H1 (cell line): ENCODE measurements around the gene NEURL2. TPM values are rescaled to one million over a fixed set of nuclear protein-coding genes. Genes with fewer than 3 reads are reported as not detected.

Source experiments
- CTCF ChIA-PET: fragments of 300-600 bp; sonication (Branson Sonifier 250); formaldehyde crosslinking; loops from one replicate; lab custom pipeline; 2021; ENCODE audit not compliant: partially characterized antibody; lab: Charles Lee
- POLR2A ChIA-PET: fragments of 300-600 bp; sonication (Branson Sonifier 250); formaldehyde crosslinking; loops from one replicate; lab custom pipeline; 2021; ENCODE audit warnings: inconsistent platforms; ENCODE audit not compliant: partially characterized antibody; lab: Charles Lee
- DNase-seq, 2 experiments: peaks; one replicate each; pipeline versions ENCODE4 v3.0.0 to v3.0.0-alpha.2; 2010 to 2022; ENCODE audit warnings: low spot score in 2 of 2, low read depth in 1 of 2, mixed read lengths in 1 of 2
- FAIRE-seq: peaks from 2 replicates; lab custom pipeline; 2011; peaks lifted over from hg19 to GRCh38; lab: Jason Lieb, UNC
- H2AFZ ChIP-seq: 2 replicates; pipeline ENCODE4 v1.8.1; 2012; ENCODE audit warnings: low read length, inconsistent platforms
- H2AK5ac ChIP-seq: 2 replicates; pipeline ENCODE4 v1.6.1; 2013; ENCODE audit warnings: low read depth, low read length
- H2BK120ac ChIP-seq: replicated peaks from 2 replicates; pipeline ENCODE3; 2013; ENCODE audit warnings: low read depth, low read length, inconsistent platforms
- H2BK12ac ChIP-seq: 2 replicates; pipeline ENCODE4 v1.6.1; 2013; ENCODE audit warnings: low read depth, low read length
- H2BK15ac ChIP-seq: 2 replicates; pipeline ENCODE4 v1.6.1; 2013; ENCODE audit warnings: low read length
- H2BK20ac ChIP-seq: 2 replicates; pipeline ENCODE4 v1.6.1; 2013; ENCODE audit warnings: low read length
- H2BK5ac ChIP-seq: 2 replicates; pipeline ENCODE4 v1.6.1; 2013; ENCODE audit warnings: low read depth, low read length
- H3K14ac ChIP-seq: 2 replicates; pipeline ENCODE4 v1.6.1; 2013; ENCODE audit warnings: inconsistent platforms; ENCODE audit not compliant: insufficient read length
- H3K18ac ChIP-seq: 2 replicates; pipeline ENCODE4 v1.6.1; 2013; ENCODE audit warnings: low read length; ENCODE audit errors: extremely low read depth
- H3K23ac ChIP-seq: 2 replicates; pipeline ENCODE4 v1.6.1; 2013; ENCODE audit warnings: inconsistent platforms; ENCODE audit not compliant: insufficient read length
- H3K23me2 ChIP-seq: 2 replicates; pipeline ENCODE4 v1.6.1; 2013; ENCODE audit warnings: low read depth, low read length
- H3K27ac ChIP-seq: 2 replicates; pipeline ENCODE4 v1.6.1; 2011; ENCODE audit warnings: low read depth, low read length, inconsistent platforms
- H3K27me3 ChIP-seq, 4 experiments: replicated peaks in 1 of 4; 1 replicate in 1 of 4; 2 replicates in 3 of 4; pipeline versions ENCODE4 v1.6.1 to v1.8.1; 2011 to 2013; ENCODE audit warnings: low read length in 3 of 4, mild to moderate bottlenecking in 3 of 4, inconsistent platforms in 2 of 4, mixed read lengths in 2 of 4, moderate library complexity in 1 of 4; ENCODE audit not compliant: control insufficient read depth in 3 of 4, insufficient read depth in 3 of 4; ENCODE audit errors: extremely low read depth in 1 of 4
- H3K36me3 ChIP-seq, 4 experiments: 2 replicates each; pipeline versions ENCODE4 v1.6.1 to v1.8.1; 2011 to 2013; ENCODE audit warnings: mild to moderate bottlenecking in 4 of 4, low read length in 3 of 4, moderate library complexity in 2 of 4, control low read depth in 1 of 4, inconsistent platforms in 1 of 4; ENCODE audit not compliant: insufficient read depth in 4 of 4, control insufficient read depth in 2 of 4
- H3K4ac ChIP-seq: replicated peaks from 2 replicates; pipeline ENCODE3; 2013; ENCODE audit warnings: low read length, low read depth, mixed read lengths, inconsistent platforms; ENCODE audit not compliant: insufficient read length
- H3K4me1 ChIP-seq, 4 experiments: replicated peaks in 1 of 4; 1 replicate in 1 of 4; 2 replicates in 3 of 4; pipeline versions ENCODE4 v1.6.1 to v1.8.1; 2011 to 2013; ENCODE audit warnings: low read length in 3 of 4, inconsistent platforms in 2 of 4, mixed read lengths in 1 of 4; ENCODE audit not compliant: insufficient read depth in 4 of 4, control insufficient read depth in 3 of 4
- H3K4me2 ChIP-seq, 2 experiments: 2 replicates each; pipeline versions ENCODE4 v1.6.1 to v1.8.1; 2011 to 2013; ENCODE audit warnings: low read depth in 2 of 2, low read length in 2 of 2, control low read depth in 1 of 2, inconsistent platforms in 1 of 2, mild to moderate bottlenecking in 1 of 2; ENCODE audit not compliant: insufficient read depth in 1 of 2
- H3K4me3 ChIP-seq, 4 experiments: fragments of 200-600, 300-600 bp in 1 of 4; sonication (generic), shearing (Covaris generic), sonication (Bioruptor Twin) in 1 of 4; 2 replicates each; pipeline versions ENCODE4 v1.5.1 to v1.8.1; 2011 to 2016; ENCODE audit warnings: low read length in 4 of 4, low read depth in 3 of 4, control low read depth in 2 of 4, inconsistent platforms in 2 of 4, mild to moderate bottlenecking in 2 of 4, mixed read lengths in 1 of 4, moderate library complexity in 1 of 4; ENCODE audit not compliant: insufficient read depth in 2 of 4; ENCODE audit errors: extremely low read depth in 1 of 4
- H3K56ac ChIP-seq: replicated peaks from 2 replicates; pipeline ENCODE3; 2013; ENCODE audit warnings: low read depth, mild to moderate bottlenecking, mixed read lengths, low read length, inconsistent platforms; ENCODE audit not compliant: insufficient read length
- H3K79me1 ChIP-seq: 2 replicates; pipeline ENCODE4 v1.6.1; 2013; ENCODE audit warnings: low read depth, low read length, control low read depth
- H3K79me2 ChIP-seq, 2 experiments: 2 replicates each; pipeline versions ENCODE4 v1.6.1 to v1.8.1; 2012 to 2013; ENCODE audit warnings: low read length in 2 of 2, mild to moderate bottlenecking in 2 of 2, inconsistent platforms in 1 of 2; ENCODE audit not compliant: insufficient read depth in 2 of 2, control insufficient read depth in 1 of 2
- H3K9ac ChIP-seq, 4 experiments: replicated peaks in 1 of 4; 1 replicate in 1 of 4; 2 replicates in 3 of 4; pipeline versions ENCODE4 v1.6.1 to v1.8.1; 2011 to 2013; ENCODE audit warnings: low read depth in 3 of 4, low read length in 3 of 4, control low read depth in 2 of 4, mild to moderate bottlenecking in 2 of 4, moderate library complexity in 2 of 4, inconsistent platforms in 1 of 4; ENCODE audit errors: extremely low read depth in 1 of 4
- H3K9me3 ChIP-seq, 2 experiments: 2 replicates each; pipeline versions ENCODE4 v1.6.1 to v1.8.1; 2012 to 2013; ENCODE audit warnings: mild to moderate bottlenecking in 2 of 2, moderate library complexity in 2 of 2, control low read depth in 1 of 2, inconsistent platforms in 1 of 2, low read depth in 1 of 2, low read length in 1 of 2, mixed read lengths in 1 of 2; ENCODE audit not compliant: insufficient read depth in 2 of 2
- H4K20me1 ChIP-seq, 2 experiments: replicated peaks in 1 of 2; 2 replicates each; pipeline versions ENCODE3 to v1.8.1; 2011 to 2013; ENCODE audit warnings: inconsistent platforms in 2 of 2, low read length in 2 of 2, mild to moderate bottlenecking in 1 of 2; ENCODE audit not compliant: insufficient read depth in 2 of 2, control insufficient read depth in 1 of 2
- H4K5ac ChIP-seq: 2 replicates; pipeline ENCODE4 v1.6.1; 2013; ENCODE audit warnings: low read length, low read depth, mixed read lengths, inconsistent platforms; ENCODE audit not compliant: insufficient read length
- H4K8ac ChIP-seq: 2 replicates; pipeline ENCODE4 v1.8.0; 2013; ENCODE audit warnings: mild to moderate bottlenecking, moderate library complexity, low read length, inconsistent platforms; ENCODE audit not compliant: insufficient read depth; ENCODE audit errors: extremely low read depth
- H4K91ac ChIP-seq: replicated peaks from 2 replicates; pipeline ENCODE3; 2013; ENCODE audit warnings: low read length, mixed read lengths, inconsistent platforms; ENCODE audit not compliant: insufficient read length
- ASH2L ChIP-seq: fragments of 200-600, 300-600 bp; sonication (generic); IDR thresholded peaks from one replicate; pipeline ENCODE4 v1.7.1; 2017; ENCODE audit warnings: low read length
- CEBPB ChIP-seq: IDR thresholded peaks from 2 replicates; pipeline ENCODE4 v1.6.1; 2012; ENCODE audit warnings: low read depth, low read length
- CREB1 ChIP-seq: IDR thresholded peaks from 2 replicates; pipeline ENCODE4 v1.6.1; 2012; ENCODE audit warnings: inconsistent platforms
- EP300 ChIP-seq, 2 experiments: IDR thresholded peaks; 1 replicate in 1 of 2; 2 replicates in 1 of 2; pipeline ENCODE4 v1.6.1; 2011 to 2012; ENCODE audit warnings: low read depth in 2 of 2, low read length in 2 of 2, mild to moderate bottlenecking in 2 of 2, borderline replicate concordance in 1 of 2, inconsistent platforms in 1 of 2, moderate library complexity in 1 of 2
- HDAC2 ChIP-seq, 2 experiments: fragments of 300-600 bp in 1 of 2; sonication (generic) in 1 of 2; IDR thresholded peaks; 2 replicates each; pipeline ENCODE4 v1.6.1; 2011 to 2012; ENCODE audit warnings: low read depth in 2 of 2, low read length in 2 of 2, mild to moderate bottlenecking in 2 of 2, moderate library complexity in 2 of 2, borderline replicate concordance in 1 of 2, inconsistent platforms in 1 of 2
- KDM1A ChIP-seq: fragments of 200-600, 300-600 bp; sonication (generic); IDR thresholded peaks from 2 replicates; pipeline ENCODE4 v1.7.1; 2016; ENCODE audit warnings: mild to moderate bottlenecking, low read length, borderline replicate concordance
- POU5F1 ChIP-seq: IDR thresholded peaks from 2 replicates; pipeline ENCODE4 v1.6.1; 2011; ENCODE audit warnings: low read depth, mild to moderate bottlenecking, low read length, moderate library complexity
- SIN3A ChIP-seq, 2 experiments: IDR thresholded peaks in 1 of 2; conservative IDR thresholded peaks in 1 of 2; 2 replicates each; pipeline ENCODE4 v1.6.1; 2011 to 2012; ENCODE audit warnings: low read length in 2 of 2, improper control_type of control experiment in 1 of 2, low read depth in 1 of 2, mild to moderate bottlenecking in 1 of 2
- YY1 ChIP-seq: IDR thresholded peaks from 2 replicates; pipeline ENCODE4 v1.6.1; 2011; ENCODE audit warnings: low read depth, mild to moderate bottlenecking, low read length
- WGBS, 2 experiments: shearing (Covaris generic) in 1 of 2; methylation state at CpG; one replicate each; pipeline versions ENCODE4 v1.1.6 to v1.1.7; 2013 to 2015; ENCODE audit warnings: low lambda C conversion rate in 2 of 2, mixed read lengths in 2 of 2, inconsistent platforms in 1 of 2, low coverage in 1 of 2, missing lambda C conversion rate in 1 of 2; ENCODE audit not compliant: insufficient replicate concordance in 2 of 2, insufficient coverage in 1 of 2, insufficient read length in 1 of 2; ENCODE audit errors: extremely low coverage in 1 of 2, missing lambda C conversion rate in 1 of 2; 5-methylcytosine and 5-hydroxymethylcytosine counted together
- polyA plus RNA-seq, 7 experiments: library from polyadenylated mRNA; depleted of rRNA in 3 of 7; stranded (reverse) in 5 of 7; unstranded in 2 of 7; fragments of >200 nt in 5 of 7; fragments of 200-250 nt in 2 of 7; gene quantifications; 1 replicate in 5 of 7; 2 replicates in 1 of 7; 4 replicates in 1 of 7; pipeline versions ENCODE4 v1.2.1 to v1.2.3, GENCODE V29; 2011 to 2013; ENCODE audit warnings: missing spikeins in 2 of 7, mixed read lengths in 2 of 7
- total RNA-seq: library from RNA; stranded (reverse); fragmentation: NEBNext Ultra II Directional; extraction: Animal tissue kit (Norgen Biotek cat#: 25700); gene quantifications from 2 replicates; pipeline ENCODE4 v1.2.1, GENCODE V29; 2021

The NEURL2 gene
- total and polyA plus RNA-seq, 2 of the 8 experiments (the other 6 are each of a cell fraction or from before 2014, with no cell fraction given) = 6.9 TPM

- H3K4me1 ChIP-seq = peaks cover 5 to 31% (median 14%) of the 10 kb centered on the region in 4 experiments
- DNase-seq = peak in 1 of 2 experiments; percentile 57
These were observed 43.1 kb upstream of the NEURL2 start for GRCh38 chr20:45934046-45934585.

More at GRCh38 chr20:45934046-45934585, 43.1 kb upstream of the NEURL2 start:
- Histone ChIP-seq H2BK120ac (peak overlapping the region; percentile 67), H3K4me3 (peak overlapping the region; percentile 66 to 91 (median 79)), H4K8ac (peak overlapping the region; percentile 100), H3K23ac (no peak overlapping the region), H3K36me3 (peaks cover under 1 to 9% (median 5%) of the 10 kb centered on the region in 4 experiments; a peak in 5 of 8 replicates), H2BK20ac (no peak overlapping the region), H3K18ac (peak overlapping the region; percentile 99), H3K56ac (peak overlapping the region; percentile 95), H3K9me3 (no peaks in the 10 kb centered on the region), H4K20me1 (no peaks in the 10 kb centered on the region), H3K4me2 (peak overlapping the region; percentile 66 to 73), H2BK15ac (no peak overlapping the region; the same call in 1 of the 2 replicates), H3K9ac (peak overlapping the region; percentile 87 to 100 (median 100)), H3K79me2 (peaks cover 0 to 22% of the 10 kb centered on the region in 2 experiments; a peak in 2 of 4 replicates), H3K27ac (peak overlapping the region; percentile 100), H4K5ac (peak overlapping the region; percentile 96), H2BK5ac (peak overlapping the region; percentile 96), H3K14ac (no peak overlapping the region), H3K79me1 (no peaks in the 10 kb centered on the region; the same call in 1 of the 2 replicates), H2AFZ (no peak overlapping the region; the same call in 1 of the 2 replicates), H3K23me2 (peaks cover 3% of the 10 kb centered on the region; the same call in 1 of the 2 replicates), H3K27me3 (no peaks in the 10 kb centered on the region), H4K91ac (peak overlapping the region; percentile 99), H2AK5ac (no peak overlapping the region), H3K4ac (peak overlapping the region; percentile 82), H2BK12ac (no peak overlapping the region; the same call in 1 of the 2 replicates)
- FAIRE-seq = no peak
- 1% methylated on average over 29 of the region's 34 CpGs; no CpG with 5 or more reads in 1 of the 2 experiments for WGBS, 2 experiments
- CTCF ChIA-PET = interaction anchor here (0.8 to 2.9 kb wide), 10 partner anchors 15 to 134 kb away, joined by 3 to 12 read pairs (median 4); partner anchors contain the start of gene UBE2C
- POLR2A ChIA-PET = interaction anchor here (0.6 to 18.4 kb wide), 38 partner anchors 12 to 641 kb away, joined by 3 to 283 read pairs (median 6); partner anchors contain the start of genes ACOT8, CTSA, NEURL2 and PLTP
- TF ChIP-seq KDM1A (peak; percentile 27; the same call in 1 of the 2 replicates), SIN3A (conservative IDR thresholded peaks at IDR 0.05 in 1 of 2, IDR thresholded peaks at IDR 0.05 in 1 of 2; ENCODE audit: low read depth in 1 of 2, low read length in 2 of 2) (no peak), HDAC2 (IDR thresholded peaks at IDR 0.05; ENCODE audit: borderline replicate concordance in 1 of 2, low read depth in 2 of 2, low read length in 2 of 2) (peak in 1 of 2 experiments; percentile 28; a peak in 1 of 4 replicates), ASH2L (peak; percentile 41), CEBPB (0 out of 2 replicates have a peak, but pooled peaks have one; percentile 9), YY1 (no peak), CREB1 (peak; percentile 65; the same call in 1 of the 2 replicates), POU5F1 (no peak), EP300 (IDR thresholded peaks at IDR 0.05; ENCODE audit: borderline replicate concordance in 1 of 2, low read depth in 2 of 2, low read length in 2 of 2) (0 out of 3 replicates have a peak, but pooled peaks of 1 of the 2 experiments have one; percentile 9)
